Activated CD4-positive, alpha-beta T cell treated with anti-CD3 and anti-CD28 coated beads, Interleukin-2, amount 10 ng/mL, durations not matched to agents 7 days and 5 days (primary cell): ENCODE data around the gene KDM6A. TPM values are rescaled to one million over a fixed set of nuclear protein-coding genes. Genes with fewer than 3 reads are reported as not detected.
A peak's percentile ranks its signal among the peaks of the same experiment; 100 is the strongest.
"Not testable (repeated sequence)": the region's sequence is repeated elsewhere in the genome, so short reads cannot be mapped to it uniquely, and the experiment has no call there.

Experiments used
- CTCF ChIA-PET: fragments of 350-600 bp; sonication (Branson Sonifier 250); formaldehyde crosslinking; loops from one replicate; lab custom pipeline; 2021; ENCODE audit warnings: antibody characterized with exemption; lab: Charles Lee
- POLR2A ChIA-PET: fragments of 350-600 bp; sonication (Branson Sonifier 250); formaldehyde crosslinking; loops from one replicate; lab custom pipeline; 2021; ENCODE audit warnings: antibody characterized with exemption; lab: Charles Lee
- DNase-seq: peaks from one replicate; pipeline ENCODE4 v3.0.0-alpha.2; 2020
- H3K27ac Mint-ChIP-seq: one replicate; pipeline ENCODE4 v1.8.0; 2021; ENCODE audit warnings: mild to moderate bottlenecking, moderate library complexity, mixed read lengths
- H3K27me3 Mint-ChIP-seq: one replicate; pipeline ENCODE4 v1.8.0; 2021; ENCODE audit warnings: mixed read lengths
- H3K36me3 Mint-ChIP-seq: one replicate; pipeline ENCODE4 v1.8.0; 2021; ENCODE audit warnings: low read depth, mixed read lengths
- H3K4me1 Mint-ChIP-seq: one replicate; pipeline ENCODE4 v1.8.0; 2021; ENCODE audit warnings: mixed read lengths
- H3K4me3 Mint-ChIP-seq: one replicate; pipeline ENCODE4 v1.8.0; 2021; ENCODE audit warnings: mild to moderate bottlenecking, moderate library complexity, mixed read lengths
- H3K9me3 Mint-ChIP-seq: one replicate; pipeline ENCODE4 v1.8.0; 2021; ENCODE audit warnings: mixed read lengths
- total RNA-seq, 2 experiments: library from RNA; stranded (reverse); gene quantifications; one replicate each; pipeline ENCODE4 v1.2.3, GENCODE V29; 2021

The KDM6A gene
- 10 to 100 TPM; 26.6 to 27.6 TPM for total RNA-seq

GRCh38 chrX:44872821-44873414, at the start of gene KDM6A:
KDM6A (plus strand) TSS chrX:44873188; CDS start chrX:44873552, 364 bp downstream.
- Mint-ChIP-seq H3K4me1 (peaks cover 11% of the 10 kb centered on the region), H3K27me3 (no peaks in the 10 kb centered on the region), H3K9me3 (no peaks in the 10 kb centered on the region), H3K36me3 (peaks cover 5% of the 10 kb centered on the region), H3K27ac (peak within 1 kb of the TSS; percentile 98), H3K4me3 (peak within 1 kb of the TSS; percentile 96)
- ChIA-PET CTCF (no interaction called here), POLR2A (no interaction called here)
- DNase-seq: peak; percentile 96

GRCh38 chrX:44823193-44823592, 49.8 kb upstream of the KDM6A start:
- H3K4me3 Mint-ChIP-seq, POLR2A ChIA-PET, H3K9me3 Mint-ChIP-seq, H3K36me3 Mint-ChIP-seq, H3K4me1 Mint-ChIP-seq, DNase-seq, H3K27me3 Mint-ChIP-seq, H3K27ac Mint-ChIP-seq, CTCF ChIA-PET: not testable (repeated sequence)

DNA sequence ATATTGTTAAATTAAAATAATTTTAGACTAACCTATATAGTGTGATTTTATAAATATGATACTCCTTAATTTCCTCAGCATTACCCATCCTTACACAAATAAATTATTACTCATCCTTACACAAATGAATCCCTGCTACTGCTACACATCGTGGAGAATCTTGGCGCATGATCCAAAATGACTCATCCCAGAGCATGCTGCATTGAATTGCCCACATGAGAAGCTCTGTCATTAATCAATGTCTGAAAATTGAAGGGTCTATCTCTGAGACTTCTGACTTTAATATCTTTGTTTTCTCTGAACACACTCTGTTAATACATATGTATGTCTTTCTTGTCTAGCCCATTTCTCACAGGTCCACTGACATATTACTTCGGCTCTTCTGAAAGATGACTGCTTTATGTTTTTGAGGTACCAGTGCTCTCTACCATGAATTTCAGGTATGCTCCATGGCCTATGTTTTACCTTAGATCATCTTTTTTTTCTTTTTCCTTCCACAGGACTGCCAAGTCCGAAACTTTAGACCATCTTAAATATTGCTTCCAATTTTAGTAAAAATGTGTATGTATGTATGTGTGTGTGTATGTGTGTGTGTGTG, 44.9 kb upstream of the KDM6A start:
- CTCF ChIA-PET: interaction anchor here (0.6 kb wide), 1 partner anchor 27 kb away, joined by 5 read pairs; no protein-coding TSS in a partner anchor
- no peaks in the 10 kb centered on the region for H3K4me1 Mint-ChIP-seq

DNA sequence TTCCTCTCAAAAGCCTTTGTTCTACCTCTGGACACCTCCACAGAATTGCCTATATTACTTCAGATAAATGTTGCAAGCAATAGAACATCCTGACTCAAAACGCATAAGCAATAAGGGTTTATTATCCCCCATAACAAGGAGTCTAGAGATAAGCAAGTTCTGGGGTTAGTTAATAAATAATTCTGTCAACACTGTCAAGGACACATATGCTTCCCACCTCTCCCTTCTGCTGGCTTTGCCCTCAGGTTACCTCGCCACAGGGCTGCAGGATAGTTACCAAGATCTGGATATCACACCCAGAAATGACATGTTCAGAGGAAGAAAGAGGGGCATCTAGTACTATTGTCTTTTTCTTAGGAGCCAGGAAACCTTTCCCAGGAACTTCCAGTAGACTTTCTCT, 43.2 kb upstream of the KDM6A start:
- no peaks in the 10 kb centered on the region for H3K4me1 Mint-ChIP-seq
- CTCF ChIA-PET: no interaction called here
- POLR2A ChIA-PET: no interaction called here
- no peaks in the 10 kb centered on the region for H3K27me3 Mint-ChIP-seq
- no peaks in the 10 kb centered on the region for H3K36me3 Mint-ChIP-seq
- no peak for DNase-seq
- no peak overlapping the region for H3K27ac Mint-ChIP-seq
- H3K9me3 Mint-ChIP-seq: no peaks in the 10 kb centered on the region
- no peak overlapping the region for H3K4me3 Mint-ChIP-seq

More for the DNA sequence above, 44.9 kb upstream of the KDM6A start:
- no peaks in the 10 kb centered on the region for H3K9me3 Mint-ChIP-seq
- H3K27ac Mint-ChIP-seq: no peak overlapping the region
- POLR2A ChIA-PET: no interaction called here
- no peaks in the 10 kb centered on the region for H3K27me3 Mint-ChIP-seq
- no peaks in the 10 kb centered on the region for H3K36me3 Mint-ChIP-seq
- no peak for DNase-seq
- H3K4me3 Mint-ChIP-seq: no peak overlapping the region

- ChIA-PET CTCF (no interaction called here), POLR2A (no interaction called here)
- no peaks in the 10 kb centered on the region for H3K27me3 Mint-ChIP-seq
- no peak overlapping the region for H3K27ac Mint-ChIP-seq
- no peaks in the 10 kb centered on the region for H3K36me3 Mint-ChIP-seq
- H3K4me3 Mint-ChIP-seq: no peak overlapping the region
- no peaks in the 10 kb centered on the region for H3K4me1 Mint-ChIP-seq
- H3K9me3 Mint-ChIP-seq: no peaks in the 10 kb centered on the region
- no peak for DNase-seq
Measured at GRCh38 chrX:44842550-44843317, 30.3 kb upstream of the KDM6A start.

GRCh38 chrX:44843318-44843702, 29.7 kb upstream of the KDM6A start:
- H3K4me3 Mint-ChIP-seq: no peak overlapping the region
- no peaks in the 10 kb centered on the region for H3K4me1 Mint-ChIP-seq
- CTCF ChIA-PET: no interaction called here
- no peaks in the 10 kb centered on the region for H3K36me3 Mint-ChIP-seq
- no peak for DNase-seq
- H3K9me3 Mint-ChIP-seq: no peaks in the 10 kb centered on the region
- H3K27ac Mint-ChIP-seq: no peak overlapping the region
- no peaks in the 10 kb centered on the region for H3K27me3 Mint-ChIP-seq
- POLR2A ChIA-PET: no interaction called here

DNA sequence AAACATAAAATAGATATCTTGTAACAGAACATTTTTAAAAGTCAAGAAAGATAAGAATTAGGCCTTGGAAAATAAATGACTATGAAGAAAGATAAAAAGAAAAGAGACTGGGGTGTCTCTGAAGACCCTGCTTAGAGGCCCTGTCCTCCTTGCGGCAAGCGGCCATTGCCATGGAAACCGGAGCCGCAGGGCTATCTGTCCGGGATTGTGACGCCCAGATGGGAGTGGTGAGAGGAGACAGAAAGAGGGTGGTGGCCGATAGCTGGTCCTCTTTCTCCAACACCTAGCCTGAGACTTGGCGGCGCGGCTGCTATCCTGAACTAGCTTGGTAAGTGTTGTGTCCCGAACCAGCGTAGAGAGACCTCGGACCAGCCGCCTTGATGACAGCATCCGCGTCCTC, 29.2 kb upstream of the KDM6A start, which contains the start of gene DUSP21:
DUSP21 (plus strand) TSS at position 269 of the 400 bp plus-strand sequence; CDS start at position 381, 112 bp downstream.
- DNase-seq: no peak
- H3K36me3 Mint-ChIP-seq: no peaks in the 10 kb centered on the region
- no peaks in the 10 kb centered on the region for H3K9me3 Mint-ChIP-seq
- ChIA-PET POLR2A (no interaction called here), CTCF (no interaction called here)
- H3K4me3 Mint-ChIP-seq: no peak within 1 kb of the TSS
- H3K27ac Mint-ChIP-seq: no peak within 1 kb of the TSS
- no peaks in the 10 kb centered on the region for H3K4me1 Mint-ChIP-seq
- no peaks in the 10 kb centered on the region for H3K27me3 Mint-ChIP-seq

DNA sequence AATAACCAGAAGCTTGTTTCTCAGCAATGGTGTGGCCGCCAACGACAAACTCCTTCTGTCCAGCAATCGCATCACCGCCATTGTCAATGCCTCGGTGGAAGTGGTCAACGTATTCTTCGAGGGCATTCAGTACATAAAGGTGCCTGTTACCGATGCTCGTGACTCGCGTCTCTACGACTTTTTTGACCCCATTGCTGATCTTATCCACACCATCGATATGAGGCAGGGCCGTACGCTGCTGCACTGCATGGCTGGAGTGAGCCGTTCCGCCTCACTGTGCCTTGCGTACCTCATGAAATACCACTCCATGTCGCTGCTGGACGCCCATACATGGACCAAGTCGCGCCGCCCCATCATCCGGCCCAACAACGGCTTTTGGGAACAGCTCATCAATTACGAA, 28.8 kb upstream of the KDM6A start:
- Mint-ChIP-seq H3K36me3 (no peaks in the 10 kb centered on the region), H3K4me3 (no peak overlapping the region), H3K9me3 (no peaks in the 10 kb centered on the region), H3K27ac (no peak overlapping the region), H3K4me1 (no peaks in the 10 kb centered on the region), H3K27me3 (no peaks in the 10 kb centered on the region)
- CTCF ChIA-PET: no interaction called here
- DNase-seq: no peak
- POLR2A ChIA-PET: no interaction called here

DNA sequence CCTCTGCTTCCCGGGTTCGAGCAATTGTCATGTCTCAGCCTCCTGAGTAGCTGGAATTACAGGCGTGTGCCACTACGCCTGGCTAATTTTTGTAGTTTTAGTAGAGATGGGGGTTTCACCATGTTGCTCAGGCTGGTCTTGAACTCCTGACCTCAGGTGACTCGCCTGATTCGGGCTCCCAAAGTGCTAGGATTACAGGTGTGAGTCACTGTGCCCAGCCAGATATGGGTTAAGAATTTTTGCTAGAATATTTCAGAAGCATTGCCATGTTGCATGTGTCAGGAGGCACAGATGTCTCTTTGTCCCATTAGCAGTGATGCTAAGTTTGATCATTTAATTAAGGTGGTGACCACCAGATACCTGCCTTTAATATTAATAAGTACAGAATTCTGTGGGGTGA, 22.1 kb upstream of the KDM6A start:
- H3K4me1 Mint-ChIP-seq, DNase-seq, POLR2A ChIA-PET, H3K36me3 Mint-ChIP-seq, H3K9me3 Mint-ChIP-seq, H3K27me3 Mint-ChIP-seq, H3K27ac Mint-ChIP-seq, H3K4me3 Mint-ChIP-seq, CTCF ChIA-PET: not testable (repeated sequence)

GRCh38 chrX:44871114-44871645, 1.8 kb upstream of the KDM6A start:
- H3K4me1 Mint-ChIP-seq: peaks cover 8% of the 10 kb centered on the region
- peaks cover 3% of the 10 kb centered on the region for H3K36me3 Mint-ChIP-seq
- H3K27ac Mint-ChIP-seq: peak overlapping the region; percentile 72
- ChIA-PET POLR2A (no interaction called here), CTCF (no interaction called here)
- H3K9me3 Mint-ChIP-seq: no peaks in the 10 kb centered on the region
- peak overlapping the region; percentile 54 for H3K4me3 Mint-ChIP-seq
- no peaks in the 10 kb centered on the region for H3K27me3 Mint-ChIP-seq
- no peak for DNase-seq

DNA sequence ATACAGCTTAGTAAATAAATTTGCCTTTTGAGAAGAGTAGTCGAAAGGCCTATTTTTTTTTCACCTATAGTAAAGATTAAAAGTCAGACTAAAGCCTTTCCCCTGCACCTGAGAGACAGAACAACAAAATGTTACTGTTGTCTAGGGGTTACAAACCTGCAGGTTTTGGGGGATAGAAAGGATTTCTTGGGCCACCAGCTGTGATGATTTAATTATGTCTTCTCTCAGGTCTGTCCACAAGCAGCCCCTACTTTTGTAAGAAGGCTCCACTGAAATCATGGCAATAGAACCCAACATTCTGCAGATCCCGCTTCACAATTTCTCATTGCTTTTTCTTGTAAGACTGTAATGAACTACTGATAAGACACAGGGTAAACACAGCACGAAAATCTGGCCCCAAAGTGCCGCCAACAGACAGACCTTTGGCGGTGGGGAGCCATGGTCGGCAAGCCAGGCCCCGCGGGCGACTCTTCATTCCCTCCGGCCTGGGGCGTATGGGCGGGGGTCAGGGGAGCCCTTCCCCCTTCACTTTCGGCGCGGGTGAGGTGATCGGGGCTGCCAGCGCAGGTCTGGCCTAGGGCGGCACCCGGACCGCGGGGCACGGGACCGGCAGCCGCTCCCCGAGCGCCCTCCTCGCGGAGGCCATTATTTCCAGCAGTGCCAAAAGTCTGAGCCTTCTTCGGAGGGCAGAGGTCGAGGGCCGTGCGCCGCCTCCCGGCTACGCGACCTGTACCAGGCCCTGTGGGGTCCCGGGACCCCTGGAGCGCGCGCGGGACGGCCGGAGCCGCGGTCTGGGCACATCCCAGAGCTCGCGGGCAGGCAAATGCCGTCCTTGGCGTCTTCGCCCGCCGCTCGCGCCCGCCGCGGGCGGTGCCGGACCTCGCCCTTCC, 812 bp upstream of the KDM6A start:
- peaks cover 9% of the 10 kb centered on the region for H3K4me1 Mint-ChIP-seq
- no peaks in the 10 kb centered on the region for H3K9me3 Mint-ChIP-seq
- H3K27ac Mint-ChIP-seq: peak overlapping the region; percentile 97
- ChIA-PET POLR2A (no interaction called here), CTCF (no interaction called here)
- peak; percentile 19 for DNase-seq
- H3K36me3 Mint-ChIP-seq: peaks cover 5% of the 10 kb centered on the region
- peak overlapping the region; percentile 96 for H3K4me3 Mint-ChIP-seq
- H3K27me3 Mint-ChIP-seq: no peaks in the 10 kb centered on the region

DNA sequence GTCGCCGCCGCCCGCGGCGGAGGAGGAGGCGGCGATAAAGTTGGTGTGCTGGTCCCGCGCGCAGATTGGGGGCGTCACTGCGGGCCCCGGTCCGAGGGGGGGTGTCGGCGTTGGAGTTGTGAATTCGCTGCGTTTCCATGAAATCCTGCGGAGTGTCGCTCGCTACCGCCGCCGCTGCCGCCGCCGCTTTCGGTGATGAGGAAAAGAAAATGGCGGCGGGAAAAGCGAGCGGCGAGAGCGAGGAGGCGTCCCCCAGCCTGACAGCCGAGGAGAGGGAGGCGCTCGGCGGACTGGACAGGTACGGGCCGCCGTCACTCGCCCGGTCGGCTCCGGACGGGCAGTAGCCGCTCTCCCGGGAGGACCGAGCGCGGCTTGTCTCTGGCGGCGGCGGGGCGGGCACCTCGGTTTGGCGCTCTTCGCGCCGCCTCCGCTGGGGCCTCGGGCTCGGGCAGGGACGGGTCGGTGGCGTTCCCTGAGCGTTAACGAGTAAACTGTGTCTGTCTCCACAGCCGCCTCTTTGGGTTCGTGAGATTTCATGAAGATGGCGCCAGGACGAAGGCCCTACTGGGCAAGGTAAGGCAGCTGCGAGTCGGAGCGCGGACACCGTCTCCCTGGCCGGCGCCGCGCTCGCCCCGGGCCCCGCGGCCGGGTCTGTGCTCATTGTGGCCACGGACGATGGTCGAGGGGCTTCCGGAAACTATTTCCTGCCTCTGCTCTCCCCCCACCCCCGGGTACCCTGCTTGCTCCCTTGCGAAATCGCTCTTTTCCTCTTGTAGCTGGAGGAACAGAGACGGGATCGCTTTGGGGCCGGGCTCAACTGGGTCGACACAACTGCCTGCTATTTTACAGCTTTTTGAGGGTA, 658 bp downstream of the KDM6A start:
- Mint-ChIP-seq H3K4me3 (peak overlapping the region; percentile 96), H3K27ac (peak overlapping the region; percentile 98), H3K36me3 (peaks cover 5% of the 10 kb centered on the region), H3K9me3 (no peaks in the 10 kb centered on the region), H3K4me1 (peaks cover 11% of the 10 kb centered on the region), H3K27me3 (no peaks in the 10 kb centered on the region)
- CTCF ChIA-PET: no interaction called here
- peak; percentile 36 for DNase-seq
- POLR2A ChIA-PET: no interaction called here
